Progenitor cell of endocrine pancreas (in vitro differentiated cells): Measurements from ENCODE around the gene ZNF644. TPM values are rescaled to one million over a fixed set of nuclear protein-coding genes. Genes with fewer than 3 reads are reported as not detected.
A peak's percentile ranks its signal among the peaks of the same experiment; 100 is the strongest.

ENCODE experiments used
- DNase-seq: peaks from one replicate; pipeline ENCODE4 v3.0.0; 2021; ENCODE audit warnings: low spot score; ENCODE audit not compliant: unreplicated experiment
- H3K27ac Mint-ChIP-seq: 2 replicates; pipeline ENCODE4 v1.8.0; 2021; ENCODE audit warnings: mild to moderate bottlenecking, moderate library complexity, mixed read lengths
- H3K27me3 Mint-ChIP-seq: 2 replicates; pipeline ENCODE4 v1.8.0; 2021; ENCODE audit warnings: mixed read lengths
- H3K36me3 Mint-ChIP-seq: 2 replicates; pipeline ENCODE4 v1.8.0; 2022; ENCODE audit warnings: mixed read lengths; ENCODE audit not compliant: insufficient read depth
- H3K4me1 Mint-ChIP-seq: 2 replicates; pipeline ENCODE4 v1.8.0; 2021; ENCODE audit warnings: low read depth, mixed read lengths
- H3K4me3 Mint-ChIP-seq: 2 replicates; pipeline ENCODE4 v1.8.0; 2021; ENCODE audit warnings: low read depth, mild to moderate bottlenecking, moderate library complexity, mixed read lengths
- H3K9me3 Mint-ChIP-seq: 2 replicates; pipeline ENCODE4 v1.8.0; 2021; ENCODE audit warnings: low read depth, mixed read lengths
- CTCF ChIP-seq: fragments of 200-600 bp; sonication (generic); IDR thresholded peaks from one replicate; pipeline ENCODE4 v1.5.0; 2021; ENCODE audit warnings: antibody characterized with exemption, mild to moderate bottlenecking; ENCODE audit not compliant: unreplicated experiment
- total RNA-seq: library from RNA; stranded (reverse); gene quantifications from 2 replicates; pipeline ENCODE4 v1.2.1, GENCODE V29; 2021

The ZNF644 gene
- total RNA-seq, 1 donor from 2014 or later = 101 TPM

GRCh38 chr1:91020967-91021685 lies 709 bp downstream of the ZNF644 start:
- DNase-seq = peak; percentile 73
- H3K4me3 Mint-ChIP-seq = peak overlapping the region; percentile 99
- H3K4me1 Mint-ChIP-seq = peaks cover 29% of the 10 kb centered on the region
- no peaks in the 10 kb centered on the region for H3K9me3 Mint-ChIP-seq
- peak overlapping the region; percentile 100 for H3K27ac Mint-ChIP-seq
- no peak for TF ChIP-seq CTCF
- H3K36me3 Mint-ChIP-seq = peaks cover 16% of the 10 kb centered on the region
- H3K27me3 Mint-ChIP-seq = no peaks in the 10 kb centered on the region

GRCh38 chr1:91020486-91020885 lies 1.3 kb downstream of the ZNF644 start:
- Mint-ChIP-seq H3K27me3 (no peaks in the 10 kb centered on the region), H3K9me3 (no peaks in the 10 kb centered on the region), H3K4me1 (peaks cover 33% of the 10 kb centered on the region), H3K36me3 (peaks cover 16% of the 10 kb centered on the region), H3K4me3 (peak overlapping the region; percentile 99), H3K27ac (peak overlapping the region; percentile 100)
- no peak for DNase-seq
- TF ChIP-seq CTCF = no peak

GRCh38 chr1:91018006-91018405 lies 3.8 kb downstream of the ZNF644 start:
- H3K4me3 Mint-ChIP-seq = no peak overlapping the region
- DNase-seq = no peak
- peak overlapping the region; percentile 68 for H3K27ac Mint-ChIP-seq
- H3K9me3 Mint-ChIP-seq = no peaks in the 10 kb centered on the region
- peaks cover 41% of the 10 kb centered on the region for H3K4me1 Mint-ChIP-seq
- TF ChIP-seq CTCF = peak; percentile 32
- no peaks in the 10 kb centered on the region for H3K27me3 Mint-ChIP-seq
- H3K36me3 Mint-ChIP-seq = peaks cover 19% of the 10 kb centered on the region

GRCh38 chr1:91015794-91016550 lies 5.9 kb downstream of the ZNF644 start:
- peaks cover 44% of the 10 kb centered on the region for H3K4me1 Mint-ChIP-seq
- H3K36me3 Mint-ChIP-seq = peaks cover 23% of the 10 kb centered on the region

More at GRCh38 chr1:91015794-91016550, 5.9 kb downstream of the ZNF644 start:
- Mint-ChIP-seq H3K9me3 (no peaks in the 10 kb centered on the region), H3K27me3 (no peaks in the 10 kb centered on the region), H3K4me3 (no peak overlapping the region), H3K27ac (peak overlapping the region; percentile 93)
- DNase-seq = no peak
- no peak for TF ChIP-seq CTCF
